Measurements from ENCODE around the gene EFCAB6.

Gene EFCAB6

DNA sequence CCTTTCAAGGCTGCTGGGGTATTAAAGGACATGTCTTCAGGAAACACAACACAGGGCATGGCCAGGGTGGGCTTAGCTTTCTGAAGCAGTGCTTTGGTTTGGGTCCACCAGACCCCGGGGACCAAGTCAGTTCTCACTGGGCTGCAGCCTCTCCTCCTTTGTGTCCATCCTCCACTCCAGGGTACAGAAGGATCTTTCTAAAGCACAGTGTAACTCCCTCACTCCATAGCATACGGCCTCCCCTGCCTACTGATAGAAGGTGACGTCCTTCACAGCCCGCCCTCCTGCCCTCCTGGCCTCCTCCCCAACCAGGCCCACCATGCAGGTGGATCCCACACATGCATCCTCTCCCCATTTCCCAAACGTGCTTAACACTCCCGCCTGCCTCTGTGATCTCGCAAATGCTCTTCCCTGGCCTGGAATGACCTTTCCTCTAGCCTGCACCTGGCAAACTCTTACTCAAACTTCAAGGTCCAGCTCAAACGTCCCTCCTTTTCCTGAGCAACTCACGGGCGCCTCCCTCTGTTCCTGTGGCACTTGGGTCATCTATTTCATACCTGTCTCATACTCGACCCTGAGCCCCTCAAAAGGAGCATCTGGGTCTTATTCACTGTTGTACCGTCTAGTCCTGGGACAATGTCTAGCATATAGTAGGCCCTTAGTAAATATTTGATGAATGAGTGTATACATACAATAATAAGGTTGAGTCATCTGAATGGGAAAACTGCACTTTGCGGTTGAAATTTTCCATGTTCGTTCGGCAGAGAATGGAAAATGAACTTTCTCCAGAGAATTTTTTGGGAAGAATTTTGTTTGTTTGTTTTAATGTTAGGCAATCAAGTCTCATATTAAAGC is 187.7 kb downstream of the EFCAB6 start:
- TF ChIP-seq, protein P1, sequence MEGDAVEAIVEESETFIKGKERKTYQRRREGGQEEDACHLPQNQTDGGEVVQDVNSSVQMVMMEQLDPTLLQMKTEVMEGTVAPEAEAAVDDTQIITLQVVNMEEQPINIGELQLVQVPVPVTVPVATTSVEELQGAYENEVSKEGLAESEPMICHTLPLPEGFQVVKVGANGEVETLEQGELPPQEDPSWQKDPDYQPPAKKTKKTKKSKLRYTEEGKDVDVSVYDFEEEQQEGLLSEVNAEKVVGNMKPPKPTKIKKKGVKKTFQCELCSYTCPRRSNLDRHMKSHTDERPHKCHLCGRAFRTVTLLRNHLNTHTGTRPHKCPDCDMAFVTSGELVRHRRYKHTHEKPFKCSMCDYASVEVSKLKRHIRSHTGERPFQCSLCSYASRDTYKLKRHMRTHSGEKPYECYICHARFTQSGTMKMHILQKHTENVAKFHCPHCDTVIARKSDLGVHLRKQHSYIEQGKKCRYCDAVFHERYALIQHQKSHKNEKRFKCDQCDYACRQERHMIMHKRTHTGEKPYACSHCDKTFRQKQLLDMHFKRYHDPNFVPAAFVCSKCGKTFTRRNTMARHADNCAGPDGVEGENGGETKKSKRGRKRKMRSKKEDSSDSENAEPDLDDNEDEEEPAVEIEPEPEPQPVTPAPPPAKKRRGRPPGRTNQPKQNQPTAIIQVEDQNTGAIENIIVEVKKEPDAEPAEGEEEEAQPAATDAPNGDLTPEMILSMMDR (conservative IDR thresholded peaks at IDR 0.05; ENCODE audit: low read depth, low read length) = no peak
- H3K4me3 ChIP-seq (ENCODE audit: low read length) = no peak overlapping the region
- DNase-seq (ENCODE audit: low read depth) = no peak

DNA sequence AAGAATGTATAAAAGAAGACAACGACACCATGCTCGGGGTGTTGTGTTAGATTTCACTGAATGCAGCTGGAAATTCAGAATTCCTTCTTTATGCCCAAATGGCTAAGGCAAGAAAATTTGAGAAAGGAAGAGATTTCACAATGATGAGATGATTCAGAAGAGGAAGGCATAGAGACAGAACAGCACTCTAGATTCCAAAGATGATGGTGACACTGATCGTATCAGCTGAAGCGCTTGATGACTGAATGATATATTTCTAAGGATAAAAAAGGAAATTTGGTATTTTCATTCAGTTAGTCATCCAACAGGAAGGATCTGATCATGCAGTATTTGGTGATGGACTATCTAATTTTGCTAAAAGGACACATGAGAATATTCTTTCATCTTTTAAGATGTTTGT is 189.2 kb downstream of the EFCAB6 start:
- DNase-seq (ENCODE audit: low read depth) = no peak
- no peak overlapping the region for H3K4me3 ChIP-seq (ENCODE audit: low read length)
- TF ChIP-seq, protein P1 (conservative IDR thresholded peaks at IDR 0.05; ENCODE audit: low read depth, low read length) = no peak

DNA sequence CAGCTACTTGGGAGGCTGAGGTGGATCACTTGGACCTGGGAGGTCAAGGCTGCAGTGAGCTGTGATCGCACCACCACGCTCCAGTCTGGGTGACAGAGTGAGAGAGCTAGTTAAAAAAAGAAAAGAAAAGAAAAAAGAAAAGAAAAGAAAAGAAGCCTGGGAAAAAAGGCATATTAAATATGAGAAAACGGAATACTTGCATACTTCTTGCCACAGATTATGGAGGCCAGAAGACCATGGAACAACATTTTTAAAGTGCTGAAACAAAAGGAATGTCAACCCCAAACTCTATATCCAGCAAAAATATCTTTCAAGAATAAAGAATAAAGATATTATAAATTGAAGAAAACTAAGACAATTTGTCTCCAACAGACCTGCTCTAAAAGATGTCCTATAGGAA is 191.9 kb downstream of the EFCAB6 start:
- no peak overlapping the region for H3K4me3 ChIP-seq (ENCODE audit: low read length)
- DNase-seq (ENCODE audit: low read depth) = no peak
- TF ChIP-seq, protein P1 (conservative IDR thresholded peaks at IDR 0.05; ENCODE audit: low read depth, low read length) = no peak

DNA sequence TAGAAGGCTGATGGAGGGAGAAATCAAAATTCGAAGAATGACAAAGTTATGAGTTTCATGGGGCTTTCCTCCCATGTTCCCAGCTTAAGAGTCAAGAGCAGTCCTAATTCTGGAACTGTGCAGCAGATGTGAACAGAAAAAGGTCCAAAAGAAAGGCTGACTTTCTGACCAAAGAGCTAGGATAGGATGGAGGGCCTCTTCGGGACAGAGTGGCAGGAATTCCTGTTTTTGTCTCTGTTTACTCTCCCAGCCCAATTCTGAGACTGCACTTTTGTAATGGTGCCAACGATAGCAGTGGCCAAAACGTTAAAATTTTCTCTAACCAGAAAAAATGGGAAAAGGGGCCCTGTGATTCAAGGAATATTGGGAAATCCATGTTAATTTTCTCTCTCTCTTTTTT is 193.6 kb downstream of the EFCAB6 start:
- DNase-seq (ENCODE audit: low read depth) = no peak
- TF ChIP-seq, protein P1 (conservative IDR thresholded peaks at IDR 0.05; ENCODE audit: low read depth, low read length) = no peak
- H3K4me3 ChIP-seq (ENCODE audit: low read length) = no peak overlapping the region

DNA sequence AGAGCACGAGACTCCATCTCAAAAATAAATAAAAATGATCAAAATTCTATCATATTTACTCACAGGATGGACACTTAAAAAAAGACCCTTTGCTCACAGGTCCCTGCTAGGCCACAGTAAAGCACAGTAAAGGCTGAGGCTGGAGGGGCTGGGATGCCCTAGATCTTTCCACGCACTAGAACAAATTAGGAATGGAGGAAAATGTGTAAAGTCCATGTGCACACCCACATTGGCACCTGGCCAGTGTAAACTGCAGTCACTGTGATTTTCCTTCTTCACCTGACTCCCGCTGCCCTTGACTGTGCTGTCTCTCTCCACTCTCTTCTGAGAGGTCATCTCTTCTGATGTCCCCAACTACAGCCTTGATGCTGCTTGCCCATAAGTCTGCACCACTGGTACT is 195.5 kb downstream of the EFCAB6 start:
- no peak overlapping the region for H3K4me3 ChIP-seq (ENCODE audit: low read length)
- TF ChIP-seq, protein P1 (conservative IDR thresholded peaks at IDR 0.05; ENCODE audit: low read depth, low read length) = no peak
- no peak for DNase-seq (ENCODE audit: low read depth)

DNA sequence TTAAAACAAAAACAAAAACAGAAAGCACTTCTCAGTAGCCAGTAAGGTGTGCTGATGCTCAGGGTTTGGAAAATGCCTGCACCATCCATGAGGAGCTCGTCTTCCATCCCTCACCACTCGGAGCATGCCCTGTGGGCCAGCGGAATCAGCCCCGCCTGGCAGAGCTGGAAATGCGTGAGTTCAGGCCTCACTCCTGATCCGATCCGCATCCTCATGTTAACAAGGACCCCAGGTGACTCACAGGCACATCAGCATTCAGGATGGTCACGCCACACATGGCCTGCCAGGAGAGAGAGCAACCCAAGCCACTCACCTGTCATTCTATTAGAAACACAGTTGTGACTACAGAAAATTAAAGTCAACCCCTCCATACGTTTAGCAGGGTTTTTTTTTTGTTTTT is 211.8 kb downstream of the EFCAB6 start:
- TF ChIP-seq, protein P1 (conservative IDR thresholded peaks at IDR 0.05; ENCODE audit: low read depth, low read length) = no peak
- no peak overlapping the region for H3K4me3 ChIP-seq (ENCODE audit: low read length)
- no peak for DNase-seq (ENCODE audit: low read depth)

DNA sequence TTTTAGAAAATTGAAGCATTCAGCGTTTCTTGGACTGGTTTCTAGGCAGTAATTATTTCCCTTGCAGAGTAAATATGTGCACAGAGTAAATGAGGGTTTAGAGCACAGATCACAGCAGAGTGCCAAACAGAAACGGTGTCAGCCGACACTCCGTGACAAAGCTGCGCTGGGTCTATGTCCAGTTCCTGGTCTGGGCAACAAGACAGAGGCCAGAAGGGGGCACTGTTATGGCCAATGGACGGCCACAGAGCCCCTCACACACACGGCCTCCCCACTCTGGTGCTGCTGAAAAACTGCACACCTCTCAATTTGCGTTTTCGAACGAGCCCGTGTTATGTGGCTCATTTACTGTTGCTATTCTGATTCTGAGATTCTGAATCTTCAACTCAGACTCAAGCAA is 219.6 kb downstream of the EFCAB6 start:
- TF ChIP-seq, protein P1 (conservative IDR thresholded peaks at IDR 0.05; ENCODE audit: low read depth, low read length) = peak; percentile 16
- no peak overlapping the region for H3K4me3 ChIP-seq (ENCODE audit: low read length)
- no peak for DNase-seq (ENCODE audit: low read depth)

Measured in retinal pigment epithelial cell (primary cell).